Muscle of back (tissue), 11 donors: Measurements from ENCODE around the gene ARHGAP26. TPM values are rescaled to one million over a fixed set of nuclear protein-coding genes. Genes with fewer than 3 reads are reported as not detected.

Source experiments
- DNase-seq, 3 donors: peaks; one replicate each; pipeline versions ENCODE4 v3.0.0 to v3.0.0-alpha.2; 2013
- polyA plus RNA-seq, 10 donors: library from polyadenylated mRNA; unstranded; fragments of 120-200 nt; gene quantifications; one replicate each; pipeline ENCODE4 v1.2.1, GENCODE V29; 2013; ENCODE audit not compliant: insufficient read length in 10 of 10

ARHGAP26 gene
- polyA plus RNA-seq, 10 donors: 10.7 to 23.3 (median 16.0) TPM

DNA sequence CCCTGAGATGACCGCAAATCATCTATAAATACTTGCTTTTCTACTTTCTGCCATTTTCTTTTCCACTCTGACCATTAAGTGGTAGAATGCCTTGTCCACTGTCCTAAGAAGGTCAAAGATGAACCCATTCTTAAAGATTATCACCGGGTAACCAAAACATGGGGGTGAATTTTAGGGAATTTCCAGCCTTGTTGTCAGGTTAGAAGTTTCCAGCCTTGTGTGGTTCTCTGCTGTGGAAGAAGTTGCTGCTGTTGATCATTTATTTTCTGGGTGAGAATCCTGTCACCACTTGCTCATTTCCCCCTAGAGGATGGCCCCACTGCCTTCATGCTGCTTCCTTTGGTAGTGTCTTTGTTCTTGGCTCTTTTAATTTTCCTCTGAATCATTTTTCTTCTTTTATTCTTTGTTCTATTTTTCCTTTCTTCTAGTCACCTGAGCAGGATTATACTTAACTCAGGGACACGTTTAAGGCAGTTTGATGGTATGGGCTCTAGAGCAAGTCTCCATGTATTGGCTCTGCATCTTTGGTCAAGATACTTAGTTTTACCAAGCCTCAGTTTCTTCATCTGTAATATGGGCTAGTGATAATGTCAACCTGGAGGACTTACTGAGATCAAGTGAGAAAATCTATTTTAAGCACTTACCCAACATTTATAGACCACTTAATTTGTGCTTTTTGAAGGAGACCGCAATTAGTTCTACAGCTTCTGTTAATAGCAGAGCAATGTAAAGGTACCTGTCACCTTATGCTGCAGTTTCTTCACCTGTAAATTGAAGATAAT lies 266.2 kb downstream of the ARHGAP26 start:
- no peak for DNase-seq

DNA sequence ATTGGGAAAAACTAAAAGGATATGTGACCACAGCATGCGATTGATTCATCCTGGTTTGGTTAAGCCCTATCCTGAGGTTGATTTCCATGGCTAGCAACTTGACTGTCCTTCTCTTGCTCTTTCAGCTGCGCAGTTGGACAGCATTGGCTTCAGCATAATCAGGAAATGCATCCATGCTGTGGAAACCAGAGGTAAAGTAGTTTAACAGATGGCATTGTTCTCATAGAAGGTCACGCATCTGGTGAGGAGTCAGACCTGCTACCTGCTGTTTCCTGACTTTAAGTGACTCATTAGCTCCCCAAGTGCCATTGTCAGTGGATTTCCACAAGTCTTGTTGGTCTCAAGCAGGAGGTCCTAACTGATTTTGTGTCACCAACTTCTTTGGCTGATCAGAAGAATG lies 266.9 kb downstream of the ARHGAP26 start:
- DNase-seq: peak in 1 of 3 donors; percentile 43

DNA sequence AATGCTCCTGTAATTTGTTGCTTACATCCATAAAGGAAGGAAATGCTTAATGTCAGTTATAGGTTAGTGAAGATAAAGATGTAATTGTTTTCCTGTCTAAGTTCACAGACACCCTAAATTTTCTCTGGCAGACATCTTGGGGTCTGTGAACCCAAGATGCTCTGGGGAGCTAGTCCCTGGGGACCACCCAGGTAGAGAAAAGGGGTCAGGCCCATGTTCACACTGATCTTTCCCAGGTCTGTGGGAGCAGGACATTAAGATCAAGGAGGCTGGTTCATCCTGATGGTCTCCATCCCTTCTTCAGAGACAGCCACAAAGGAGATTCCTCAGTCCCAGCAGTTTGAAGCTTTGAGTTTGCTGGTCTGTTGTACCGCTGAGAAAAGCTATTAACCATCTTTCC lies 267.5 kb downstream of the ARHGAP26 start:
- no peak for DNase-seq

DNA sequence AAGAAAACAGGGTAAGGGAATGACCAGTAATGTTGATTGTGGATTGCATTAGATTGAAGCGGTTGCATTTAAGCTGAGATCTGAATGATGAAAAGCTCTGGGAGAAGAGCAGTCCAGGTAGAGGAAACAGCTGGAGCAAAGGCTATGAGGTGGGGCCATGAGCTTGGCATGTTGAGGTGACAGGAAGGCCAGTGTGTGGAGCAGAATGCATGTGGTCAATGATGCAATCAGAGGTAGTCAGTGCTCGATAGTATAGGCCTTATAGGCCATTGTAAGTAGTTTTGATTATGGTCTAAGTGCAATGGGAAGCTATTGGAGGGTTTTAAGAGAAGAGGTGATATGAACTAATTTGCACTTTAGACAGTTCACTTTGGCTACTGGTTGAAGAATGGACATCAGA lies 270.4 kb downstream of the ARHGAP26 start:
- DNase-seq: no peak

DNA sequence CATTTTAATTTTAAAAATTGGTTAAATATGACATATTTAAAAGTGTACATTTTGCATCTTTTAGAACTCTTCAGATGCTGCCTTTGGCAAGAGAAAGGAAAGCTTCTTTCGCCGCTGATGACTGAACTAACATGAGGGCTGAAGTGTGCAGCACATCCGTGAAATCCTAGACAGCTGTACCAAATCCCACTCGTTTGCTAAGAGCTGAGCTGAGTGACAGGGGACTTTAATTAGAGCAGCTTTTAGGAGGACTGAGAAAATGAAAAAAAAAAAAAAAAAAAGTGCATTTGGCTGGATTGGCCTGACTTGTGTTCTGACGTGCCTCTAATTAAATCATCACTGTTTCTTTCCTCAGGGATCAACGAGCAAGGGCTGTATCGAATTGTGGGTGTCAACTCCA lies 271.3 kb downstream of the ARHGAP26 start:
- peak in 1 of 3 donors; percentile 77 for DNase-seq

DNA sequence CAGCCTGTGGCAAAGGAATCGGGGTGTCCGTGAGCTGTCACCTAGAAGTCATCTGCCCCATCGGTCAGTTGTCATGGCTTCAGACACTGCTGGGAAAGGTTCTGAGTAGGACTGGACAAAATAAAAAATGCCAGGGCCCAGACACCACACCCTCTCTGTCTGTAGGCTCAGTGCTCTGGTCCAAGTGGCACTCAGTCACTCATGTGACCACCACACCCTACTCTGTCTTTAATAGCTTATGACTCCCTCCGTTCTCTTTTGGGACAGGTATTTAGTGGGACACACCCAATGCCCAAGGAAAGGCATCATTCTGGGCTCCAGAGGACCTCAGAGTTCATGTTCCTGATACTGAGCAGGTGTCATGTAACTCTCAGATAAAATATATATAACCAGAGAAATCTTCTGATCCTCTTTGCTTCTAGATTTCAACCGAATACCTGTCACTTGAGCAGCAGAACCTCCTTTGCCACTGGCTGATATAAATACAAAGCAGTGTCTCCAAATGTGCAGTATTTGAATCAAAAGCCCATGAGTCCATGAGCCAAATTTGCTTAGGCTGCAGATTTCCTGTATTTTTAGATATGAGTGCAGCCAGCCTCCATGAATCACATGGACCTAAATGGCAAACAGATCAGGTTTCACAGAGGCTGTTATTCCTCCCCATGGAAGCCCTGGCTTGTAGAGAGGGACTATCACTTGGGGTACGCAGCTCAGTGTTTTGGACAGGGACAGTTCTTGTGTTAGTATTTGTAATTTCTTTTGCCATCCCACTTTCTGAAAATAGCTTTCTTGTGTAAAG lies 272.0 kb downstream of the ARHGAP26 start:
- peak in 1 of 3 donors; percentile 53 for DNase-seq

DNA sequence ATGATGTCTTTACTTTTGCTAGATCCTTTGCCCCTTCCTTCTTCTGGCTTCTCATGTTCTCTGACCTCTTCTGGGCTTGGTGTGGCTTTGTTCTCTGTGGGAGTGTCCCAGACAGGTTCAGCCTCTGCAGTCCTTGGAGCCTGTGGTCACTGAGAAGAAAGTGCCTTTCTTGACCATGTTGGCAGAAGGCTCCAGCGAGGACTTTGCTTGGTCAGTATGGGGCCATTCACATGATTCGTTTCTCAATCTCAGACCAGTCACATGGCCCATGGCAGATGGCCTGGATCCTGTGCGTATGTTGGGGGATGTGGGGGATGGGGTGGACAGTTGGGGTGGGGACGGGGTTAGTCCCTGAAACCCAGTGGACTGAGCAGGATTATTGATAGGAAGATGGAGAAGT lies 274.1 kb downstream of the ARHGAP26 start:
- no peak for DNase-seq

DNA sequence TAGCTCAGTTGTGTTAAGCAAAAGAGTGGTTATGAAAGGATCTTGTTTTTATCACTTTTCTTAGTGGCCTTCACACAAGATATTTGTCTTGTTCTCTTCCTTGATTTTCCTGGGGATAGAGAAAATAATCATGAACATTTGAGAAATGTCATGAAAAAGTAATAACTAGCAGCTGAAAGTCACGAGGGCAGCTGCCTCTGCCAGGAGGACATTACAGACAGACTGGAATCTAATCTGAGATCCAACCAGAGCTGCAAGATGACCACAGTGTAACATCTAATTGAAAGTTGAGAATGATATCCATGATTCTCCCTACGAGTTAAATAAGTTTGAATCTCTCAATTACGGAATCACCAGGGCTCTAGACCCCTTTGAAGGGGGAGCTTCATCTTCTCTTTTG lies 274.9 kb downstream of the ARHGAP26 start:
- peak in 1 of 3 donors; percentile 35 for DNase-seq

DNA sequence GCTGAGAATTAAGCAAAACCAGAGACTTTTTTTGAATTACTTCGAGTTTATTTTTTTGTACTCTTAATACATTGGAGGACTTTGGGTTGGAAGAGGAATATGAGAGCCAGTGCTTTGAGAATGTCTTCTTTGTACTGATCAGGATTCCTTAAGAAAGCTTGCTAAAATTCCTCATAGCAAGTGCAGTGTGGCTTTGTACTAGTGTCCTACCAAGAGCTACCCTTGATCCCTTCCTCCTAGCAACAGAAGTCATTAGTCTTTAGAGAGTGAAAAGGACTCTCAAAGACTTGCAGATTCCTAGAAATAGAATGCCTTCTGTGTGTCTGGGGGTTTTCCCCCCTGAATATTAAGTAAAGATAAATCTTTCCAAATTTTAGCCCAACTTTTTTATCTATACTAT lies 276.1 kb downstream of the ARHGAP26 start:
- no peak for DNase-seq

DNA sequence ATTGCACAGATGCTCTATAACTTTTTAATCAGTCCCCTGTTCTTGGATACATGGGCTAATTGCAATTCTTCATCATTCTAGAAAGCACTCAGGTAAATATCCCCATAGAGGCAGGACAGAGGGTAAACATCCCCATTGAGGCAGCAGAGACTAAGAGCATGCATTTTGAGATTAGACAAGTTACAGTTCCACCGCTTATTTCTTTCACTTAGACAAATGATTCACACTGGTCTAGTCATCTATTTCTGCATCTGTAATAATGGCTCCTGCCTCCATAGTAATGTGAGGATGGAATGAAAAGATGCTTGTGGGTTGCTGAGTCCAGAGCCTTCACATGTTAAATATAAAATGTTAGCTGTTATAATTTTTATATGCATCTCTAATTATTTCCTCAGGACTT lies 276.9 kb downstream of the ARHGAP26 start:
- no peak for DNase-seq

DNA sequence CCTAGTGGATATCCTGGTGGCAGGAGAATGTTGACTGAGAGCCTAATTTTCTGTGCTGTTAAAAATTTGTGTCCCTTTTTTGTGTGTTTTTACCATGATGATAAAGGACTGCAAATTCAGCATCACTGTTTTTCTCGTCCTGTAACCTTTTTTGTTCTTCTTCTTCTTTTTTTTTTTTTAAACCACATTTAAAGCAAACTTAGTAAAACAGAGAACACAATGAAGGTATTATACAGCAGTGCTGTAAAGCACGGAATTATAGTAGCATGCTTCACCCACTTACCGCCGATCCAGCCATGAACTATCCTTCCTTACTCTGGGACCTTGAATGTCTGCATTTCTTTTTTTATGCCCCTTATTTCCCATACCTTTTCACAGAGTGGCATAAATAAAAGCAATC lies 280.0 kb downstream of the ARHGAP26 start:
- no peak for DNase-seq

DNA sequence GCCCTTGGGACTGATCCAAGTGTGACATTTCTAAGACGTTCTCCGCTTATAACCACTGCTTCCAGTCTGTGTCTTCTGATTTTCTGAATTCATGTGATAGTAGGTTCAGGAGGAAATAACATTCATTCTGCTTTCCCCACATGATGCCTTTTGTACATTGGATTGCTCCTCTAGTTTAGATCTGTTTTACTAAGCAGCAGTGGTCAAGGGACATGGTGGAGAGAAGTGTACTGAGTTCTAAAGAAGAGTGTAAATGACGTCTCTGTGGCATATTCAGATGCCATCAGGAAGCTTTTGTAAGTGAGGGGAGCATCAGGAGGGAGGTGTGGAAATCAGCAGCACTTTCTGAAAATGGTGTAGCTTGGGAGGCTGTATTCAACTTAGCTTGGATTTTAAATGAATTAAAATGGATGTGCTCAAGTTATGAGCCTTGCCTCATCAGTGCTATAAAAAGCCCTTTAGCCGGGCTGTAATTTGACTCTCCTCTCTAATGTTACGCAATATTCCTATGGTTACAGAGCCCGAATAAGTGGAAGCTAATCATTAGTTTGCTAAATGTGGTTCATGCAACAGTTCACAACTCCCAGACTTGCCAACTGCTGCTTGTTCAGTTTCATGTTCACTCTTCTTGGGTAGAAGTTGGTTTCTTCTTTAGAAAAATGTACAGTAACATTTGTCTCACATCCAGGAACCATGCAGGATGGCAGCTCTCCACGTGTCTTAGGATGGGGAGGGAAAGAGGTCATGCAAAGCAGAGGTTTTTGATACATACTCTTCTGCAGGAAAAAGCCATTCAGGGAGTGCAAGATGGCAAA lies 281.3 kb downstream of the ARHGAP26 start:
- DNase-seq: peak; percentile 70 to 86 (median 85)

DNA sequence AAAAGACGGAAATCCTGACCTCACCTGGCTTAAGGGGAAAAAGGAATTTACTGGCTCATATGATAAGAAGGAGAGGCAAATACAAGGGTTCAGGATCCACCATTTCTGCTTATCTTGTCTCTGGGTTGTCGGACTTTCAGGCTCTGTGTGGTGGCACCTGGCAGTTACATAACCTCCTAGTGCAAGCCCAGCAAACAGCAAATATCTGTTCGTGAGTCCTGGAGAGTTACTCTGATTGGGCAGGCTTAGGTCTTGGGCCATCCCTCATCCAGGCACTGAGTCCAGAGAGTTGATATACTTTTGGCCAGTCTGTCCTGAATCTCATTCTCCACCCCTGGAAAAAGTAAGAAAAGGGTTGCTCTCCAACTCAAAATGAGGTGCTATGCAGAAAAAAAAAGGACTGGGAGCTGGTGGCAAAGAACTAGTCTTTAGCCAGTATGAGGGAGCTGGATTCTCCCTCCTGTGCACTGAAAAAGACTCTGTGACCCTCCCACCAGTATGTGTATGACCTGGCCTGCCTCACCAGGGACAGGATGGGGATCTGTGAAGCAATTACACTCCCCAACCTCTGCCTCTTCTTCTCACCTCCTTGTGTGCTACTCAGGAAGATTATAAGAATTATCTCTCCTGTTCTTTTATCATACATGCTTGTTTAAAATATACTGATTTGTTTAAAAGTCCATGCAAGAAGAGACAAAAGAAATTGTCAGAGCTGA lies 282.9 kb downstream of the ARHGAP26 start:
- no peak for DNase-seq

DNA sequence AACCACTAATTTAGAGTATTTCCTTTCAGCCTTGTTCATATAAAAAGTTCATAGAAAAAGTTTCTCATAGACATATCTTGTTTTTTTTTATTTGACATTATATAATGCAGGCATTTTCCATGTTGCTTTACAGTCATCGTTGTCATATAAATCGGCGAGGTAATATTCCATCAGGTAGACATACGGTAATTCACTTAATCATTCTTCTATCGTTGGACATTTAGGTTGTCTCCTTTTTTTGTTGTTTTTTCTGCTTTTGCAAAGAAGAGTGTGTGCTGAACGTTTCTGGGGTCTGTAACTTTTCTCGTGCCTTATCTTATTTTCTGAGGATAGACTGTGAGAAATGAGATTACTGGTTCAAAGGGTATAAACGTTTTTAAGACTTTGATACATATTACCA lies 283.6 kb downstream of the ARHGAP26 start:
- DNase-seq: no peak

DNA sequence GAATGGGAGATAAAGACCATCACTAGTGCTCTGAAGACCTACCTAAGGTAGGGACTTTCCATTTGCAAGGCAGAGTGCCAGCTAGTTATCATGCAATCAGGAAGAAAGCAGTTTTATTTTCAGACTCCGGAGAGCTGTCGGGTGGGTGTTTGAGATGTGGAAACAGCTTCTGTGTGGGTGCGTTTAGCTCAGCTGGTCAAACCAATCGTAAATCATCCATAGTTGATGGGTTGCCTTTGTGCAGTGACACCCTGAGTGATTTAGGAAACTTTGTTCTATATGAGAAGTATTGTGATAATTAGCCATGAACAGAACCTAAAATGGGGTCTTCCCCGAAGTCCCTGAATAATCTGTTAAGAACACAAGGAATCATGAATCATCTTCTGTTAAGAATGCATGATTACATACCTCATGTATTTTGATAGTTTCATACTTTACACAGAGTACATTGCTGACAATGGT lies 284.3 kb downstream of the ARHGAP26 start:
- DNase-seq: no peak

DNA sequence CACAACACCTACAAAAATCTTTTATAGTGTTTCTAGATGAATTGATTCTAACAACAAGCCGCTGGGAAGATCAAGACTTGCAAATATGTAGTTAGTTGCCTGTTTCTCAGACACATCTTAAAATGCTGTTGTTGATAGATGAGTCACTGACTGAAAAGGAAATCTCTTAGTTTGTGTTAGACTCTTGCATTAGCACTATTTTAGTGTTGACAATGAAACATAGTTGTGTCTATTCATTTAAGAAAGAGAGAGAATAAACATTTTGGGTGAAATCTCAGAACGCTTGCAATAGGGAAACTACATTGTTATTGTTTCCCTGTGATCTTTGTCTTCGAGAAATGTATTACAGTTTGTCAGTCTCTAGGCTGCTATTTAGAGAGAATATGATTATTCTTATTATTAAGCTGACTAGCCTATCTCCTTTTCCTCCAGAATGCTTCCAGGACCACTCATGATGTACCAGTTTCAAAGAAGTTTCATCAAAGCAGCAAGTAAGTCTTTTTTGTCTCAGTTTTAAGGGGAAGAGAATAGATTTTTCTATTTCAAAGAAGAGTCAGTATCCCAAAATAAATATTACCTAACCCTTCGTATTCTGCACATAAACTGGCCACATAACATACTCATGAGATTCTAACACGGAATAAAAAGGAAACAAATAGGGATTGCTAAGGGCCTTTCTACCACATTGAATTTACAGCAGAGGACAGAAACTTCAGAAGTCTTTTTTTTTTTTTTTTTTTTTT lies 285.6 kb downstream of the ARHGAP26 start:
- DNase-seq: no peak

DNA sequence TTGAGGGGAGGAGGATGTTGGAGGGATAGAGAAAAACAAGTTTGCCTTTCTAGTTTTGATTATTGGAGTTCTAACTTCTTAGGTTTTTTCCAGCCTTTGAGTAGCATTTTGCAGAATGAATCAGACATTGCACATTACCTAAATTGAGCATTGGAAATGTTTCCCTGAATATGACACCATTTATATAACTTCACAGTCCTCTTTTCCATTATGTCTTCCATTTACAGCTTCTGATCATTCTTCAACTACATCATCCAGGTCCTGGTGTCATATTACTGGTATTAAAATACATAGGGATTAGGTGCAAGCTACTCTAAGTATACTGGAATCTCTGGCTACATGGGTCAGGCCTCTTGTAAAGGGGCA lies 286.1 kb downstream of the ARHGAP26 start:
- no peak for DNase-seq

DNA sequence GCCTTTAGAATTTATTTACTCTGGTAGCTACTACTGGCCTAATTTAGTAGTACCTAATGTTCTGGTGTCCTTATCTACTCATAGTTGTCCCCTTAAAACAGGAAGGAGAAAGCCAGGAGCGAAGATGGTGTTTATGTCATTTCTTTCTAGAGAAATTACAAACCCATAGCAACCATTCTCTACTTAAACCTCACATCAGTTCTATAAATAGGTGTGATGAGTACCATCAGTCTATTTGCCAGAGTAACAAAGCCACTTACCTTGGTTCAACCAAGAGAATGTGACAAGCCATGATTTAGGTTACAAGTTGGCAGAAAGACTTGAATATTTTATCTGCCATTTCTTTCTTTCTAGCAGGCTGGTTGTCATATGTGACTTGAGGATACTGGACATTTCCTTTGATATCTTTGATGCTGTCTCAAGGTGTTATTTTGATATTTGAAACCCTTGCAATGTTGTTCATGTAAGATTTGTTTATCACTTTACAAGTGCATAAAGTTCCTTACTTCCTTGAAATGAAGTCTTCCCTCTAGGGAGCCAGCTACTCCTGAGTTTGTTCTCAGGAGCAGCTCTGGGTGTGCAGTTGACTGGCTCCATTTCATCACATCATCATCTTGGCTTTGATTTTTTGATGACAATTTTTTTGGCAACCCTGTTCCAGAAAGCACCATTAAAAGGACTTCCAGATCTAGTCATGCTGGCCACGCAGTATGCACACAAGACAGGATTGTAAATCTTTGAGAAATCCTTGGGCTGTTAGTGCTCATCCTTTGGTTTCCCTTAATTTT lies 286.8 kb downstream of the ARHGAP26 start:
- no peak for DNase-seq

DNA sequence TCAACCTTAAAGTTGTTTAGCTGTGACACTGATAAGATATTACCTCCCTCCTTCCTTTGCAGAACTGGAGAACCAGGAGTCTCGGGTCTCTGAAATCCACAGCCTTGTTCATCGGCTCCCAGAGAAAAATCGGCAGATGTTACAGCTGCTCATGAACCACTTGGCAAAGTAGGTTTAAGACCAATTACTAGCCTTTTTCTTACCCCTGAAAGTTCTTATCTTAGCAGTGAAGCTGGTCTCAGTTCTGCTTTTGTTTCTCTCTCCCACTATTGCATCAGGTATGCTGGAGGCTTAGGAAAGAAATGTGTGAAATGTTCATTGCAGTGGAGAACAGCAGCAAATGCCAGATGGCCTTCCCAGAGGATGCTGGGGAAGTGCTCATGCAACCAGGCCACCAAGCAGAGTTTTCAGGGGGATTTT lies 287.4 kb downstream of the ARHGAP26 start:
- no peak for DNase-seq

DNA sequence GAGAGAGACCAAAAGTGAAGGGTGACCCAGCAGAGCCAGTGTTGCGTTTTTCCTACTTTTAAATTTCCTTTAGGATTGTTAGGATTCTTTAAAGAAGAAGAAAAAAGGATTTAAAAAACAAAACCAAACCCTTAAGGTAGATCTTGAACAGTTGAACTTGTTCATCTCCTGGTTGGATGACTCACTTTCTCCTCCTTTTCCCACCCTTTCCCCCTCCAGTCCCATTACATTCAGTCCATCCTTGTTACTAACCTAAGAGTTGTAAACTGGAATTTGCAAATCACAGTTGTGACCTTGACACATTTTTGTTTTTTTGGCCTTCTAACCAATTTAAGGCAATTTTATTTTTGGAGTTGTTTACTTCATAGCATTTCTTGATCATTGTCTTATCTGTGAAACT lies 289.2 kb downstream of the ARHGAP26 start:
- DNase-seq: no peak
